Measurements from ENCODE around the gene FRMD4A.

DNA sequence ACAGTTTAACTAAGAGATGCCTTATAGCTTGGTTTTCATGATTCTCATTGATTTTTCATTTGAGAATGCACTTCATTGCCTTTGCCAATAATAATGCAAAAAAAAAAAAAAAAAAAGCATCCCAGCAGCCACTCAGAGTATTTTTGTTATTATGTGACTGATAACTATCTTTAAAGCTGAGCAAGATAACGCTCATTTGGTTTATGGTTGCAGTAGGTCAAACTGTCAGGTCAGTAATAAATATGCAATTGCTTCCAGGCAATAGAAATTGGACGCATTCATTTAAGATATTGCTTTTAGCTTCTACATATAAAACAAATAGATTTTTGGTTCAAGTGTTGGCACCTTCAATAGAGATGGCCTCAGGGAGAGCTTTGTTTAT is 528.8 kb downstream of the FRMD4A start:
- TF ChIP-seq CTCF (IDR thresholded peaks at IDR 0.05) (no peak), POLR2A (IDR thresholded peaks at IDR 0.05) (no peak)

Measured in uterus (tissue), 2 donors.